HG02763 (cell line): ENCODE results near the gene C18orf32.
A peak's percentile ranks its signal among the peaks of the same experiment; 100 is the strongest.
"Not testable (repeated sequence)": the region's sequence is repeated elsewhere in the genome, so short reads cannot be mapped to it uniquely, and the experiment has no call there.

ENCODE experiments used
- ATAC-seq: cut with Tn5 transposase; IDR thresholded peaks from one replicate; pipeline ENCODE4 v1.9.1; 2021; ENCODE audit warnings: mild to moderate bottlenecking, moderate library complexity; ENCODE audit not compliant: unreplicated experiment

The C18orf32 gene

GRCh38 chr18:49503931-49504330 lies 16.9 kb upstream of the C18orf32 start:
- ATAC-seq = no peak

- no peak for ATAC-seq
Measured at GRCh38 chr18:49500201-49500921, 13.3 kb upstream of the C18orf32 start.

GRCh38 chr18:49499046-49499637 lies 12.1 kb upstream of the C18orf32 start:
- ATAC-seq = no peak

- no peak for ATAC-seq
Measured at GRCh38 chr18:49495480-49495879, 8.4 kb upstream of the C18orf32 start.

GRCh38 chr18:49495076-49495475 lies 8.0 kb upstream of the C18orf32 start:
- ATAC-seq = no peak

- no peak for ATAC-seq
Measured at GRCh38 chr18:49494660-49495059, 7.6 kb upstream of the C18orf32 start.

- no peak for ATAC-seq
Measured at GRCh38 chr18:49492694-49493033, 5.6 kb upstream of the C18orf32 start.

GRCh38 chr18:49491857-49492693 lies 5.0 kb upstream of the C18orf32 start, which contains the start of gene RPL17:
Gene RPL17, minus strand, starts transcription at chr18:49492465.
- ATAC-seq = peak; percentile 69

GRCh38 chr18:49491534-49491856 lies 4.5 kb upstream of the C18orf32 start:
- ATAC-seq = no peak

GRCh38 chr18:49490246-49490762 lies 3.3 kb upstream of the C18orf32 start:
- no peak for ATAC-seq

GRCh38 chr18:49487711-49488310 lies 777 bp upstream of the C18orf32 start:
- no peak for ATAC-seq

GRCh38 chr18:49486606-49486952 lies 455 bp downstream of the C18orf32 start:
- peak; percentile 25 for ATAC-seq

GRCh38 chr18:49486134-49486533 lies 900 bp downstream of the C18orf32 start:
- ATAC-seq = no peak

GRCh38 chr18:49483198-49483597 lies 3.8 kb downstream of the C18orf32 start:
- no peak for ATAC-seq

- ATAC-seq = no peak
Measured at GRCh38 chr18:49481907-49482306, 5.1 kb downstream of the C18orf32 start.

- ATAC-seq = no peak
Measured at GRCh38 chr18:49481317-49481716, 5.7 kb downstream of the C18orf32 start.

- no peak for ATAC-seq
Measured at GRCh38 chr18:49479381-49480137, 7.5 kb downstream of the C18orf32 start.

- no peak for ATAC-seq
Measured at GRCh38 chr18:49476664-49477411, 10.2 kb downstream of the C18orf32 start.

- ATAC-seq = not testable (repeated sequence)
Measured at GRCh38 chr18:49474935-49475334, 12.1 kb downstream of the C18orf32 start.

- no peak for ATAC-seq
Measured at GRCh38 chr18:49473721-49474120, 13.3 kb downstream of the C18orf32 start.
